Neural crest cell (in vitro differentiated cells): ENCODE results near the gene CHD6. TPM values are rescaled to one million over a fixed set of nuclear protein-coding genes. Genes with fewer than 3 reads are reported as not detected.

Source experiments
- DNase-seq: peaks from one replicate; pipeline ENCODE4 v3.0.0; 2021; ENCODE audit warnings: low read depth, mixed read lengths, low spot score
- H3K27ac Mint-ChIP-seq: one replicate; pipeline ENCODE4 v1.8.0; 2021; ENCODE audit warnings: mild to moderate bottlenecking, mixed read lengths; ENCODE audit not compliant: unreplicated experiment
- H3K27me3 Mint-ChIP-seq: 2 replicates; pipeline ENCODE4 v1.8.0; 2021; ENCODE audit warnings: low read depth, mild to moderate bottlenecking, mixed read lengths
- H3K36me3 Mint-ChIP-seq: 2 replicates; pipeline ENCODE4 v1.8.0; 2021; ENCODE audit warnings: low read depth, mild to moderate bottlenecking, mixed read lengths
- H3K4me1 Mint-ChIP-seq: 2 replicates; pipeline ENCODE4 v1.8.0; 2021; ENCODE audit warnings: mixed read lengths
- H3K4me3 Mint-ChIP-seq: one replicate; pipeline ENCODE4 v1.8.0; 2021; ENCODE audit warnings: mild to moderate bottlenecking, mixed read lengths
- H3K9me3 Mint-ChIP-seq: 2 replicates; pipeline ENCODE4 v1.8.0; 2021; ENCODE audit warnings: mixed read lengths
- CTCF ChIP-seq: fragments of 200-600 bp; sonication (generic); conservative IDR thresholded peaks from 2 replicates; pipeline ENCODE4 v1.5.0; 2021; ENCODE audit warnings: antibody characterized with exemption, mild to moderate bottlenecking
- total RNA-seq: library from RNA; stranded (reverse); gene quantifications from 2 replicates; pipeline ENCODE4 v1.2.1, GENCODE V29; 2021

The CHD6 gene
- total RNA-seq, 1 donor from 2014 or later, result 51.2 TPM

- Mint-ChIP-seq H3K36me3 (peaks cover 19% of the 10 kb centered on the region), H3K9me3 (no peaks in the 10 kb centered on the region)
- peak; percentile 53 for TF ChIP-seq CTCF
These were observed 206.8 kb downstream of the CHD6 start for GRCh38 chr20:41411391-41411847.

GRCh38 chr20:41408986-41409385 lies 209.2 kb downstream of the CHD6 start:
- Mint-ChIP-seq H3K27ac (no peak overlapping the region), H3K9me3 (no peaks in the 10 kb centered on the region), H3K36me3 (peaks cover 14% of the 10 kb centered on the region), H3K4me3 (no peak overlapping the region), H3K27me3 (no peaks in the 10 kb centered on the region), H3K4me1 (peaks cover 31% of the 10 kb centered on the region)
- TF ChIP-seq CTCF, result no peak
- no peak for DNase-seq

More at GRCh38 chr20:41411391-41411847, 206.8 kb downstream of the CHD6 start:
- Mint-ChIP-seq H3K4me3 (no peak overlapping the region), H3K27me3 (no peaks in the 10 kb centered on the region), H3K4me1 (peaks cover 28% of the 10 kb centered on the region), H3K27ac (no peak overlapping the region)
- DNase-seq, result no peak

GRCh38 chr20:41408156-41408794 lies 209.9 kb downstream of the CHD6 start:
- Mint-ChIP-seq H3K4me3 (no peak overlapping the region), H3K27ac (no peak overlapping the region), H3K36me3 (peaks cover 13% of the 10 kb centered on the region), H3K9me3 (no peaks in the 10 kb centered on the region), H3K4me1 (peaks cover 31% of the 10 kb centered on the region), H3K27me3 (no peaks in the 10 kb centered on the region)
- no peak for DNase-seq
- TF ChIP-seq CTCF, result no peak

- Mint-ChIP-seq H3K27me3 (no peaks in the 10 kb centered on the region), H3K27ac (no peak overlapping the region), H3K4me1 (peaks cover 31% of the 10 kb centered on the region), H3K9me3 (no peaks in the 10 kb centered on the region), H3K4me3 (no peak overlapping the region), H3K36me3 (peaks cover 13% of the 10 kb centered on the region)
- no peak for TF ChIP-seq CTCF
- DNase-seq, result no peak
These were observed 210.6 kb downstream of the CHD6 start for GRCh38 chr20:41407607-41408006.

GRCh38 chr20:41406896-41407444 lies 211.2 kb downstream of the CHD6 start:
- DNase-seq, result no peak
- Mint-ChIP-seq H3K9me3 (no peaks in the 10 kb centered on the region), H3K4me3 (no peak overlapping the region), H3K27me3 (no peaks in the 10 kb centered on the region), H3K36me3 (peaks cover 16% of the 10 kb centered on the region), H3K27ac (peak overlapping the region; percentile 54), H3K4me1 (peaks cover 31% of the 10 kb centered on the region)
- no peak for TF ChIP-seq CTCF
